GM18499 (cell line): ENCODE results near the gene UBN1.
"Not testable (repeated sequence)": the region's sequence is repeated elsewhere in the genome, so short reads cannot be mapped to it uniquely, and the experiment has no call there.

Experiments used
- ATAC-seq: cut with Tn5 transposase; IDR thresholded peaks from one replicate; pipeline ENCODE4 v1.9.1; 2021; ENCODE audit warnings: moderate number of reproducible peaks; ENCODE audit not compliant: insufficient read depth, unreplicated experiment

The UBN1 gene

GRCh38 chr16:4922721-4923342 is 75.6 kb downstream of the UBN1 start:
- ATAC-seq, result no peak

GRCh38 chr16:4923853-4924252 is 76.6 kb downstream of the UBN1 start:
- ATAC-seq, result no peak

- ATAC-seq, result no peak
These were observed 77.5 kb downstream of the UBN1 start for GRCh38 chr16:4924593-4925292.

GRCh38 chr16:4925293-4925607 is 78.0 kb downstream of the UBN1 start:
- no peak for ATAC-seq

GRCh38 chr16:4925791-4926190 is 78.5 kb downstream of the UBN1 start:
- no peak for ATAC-seq

- no peak for ATAC-seq
These were observed 79.6 kb downstream of the UBN1 start for GRCh38 chr16:4926928-4927327.

- no peak for ATAC-seq
These were observed 80.4 kb downstream of the UBN1 start for GRCh38 chr16:4927661-4928060.

GRCh38 chr16:4928227-4928626 is 80.9 kb downstream of the UBN1 start:
- no peak for ATAC-seq

- ATAC-seq, result not testable (repeated sequence)
These were observed 82.3 kb downstream of the UBN1 start for GRCh38 chr16:4929619-4930018.

GRCh38 chr16:4931381-4931780 is 84.1 kb downstream of the UBN1 start:
- ATAC-seq, result no peak
